K562 (cell line): ENCODE data around the gene CRLF2.

ENCODE experiments used
- CHD7 ChIP-seq: fragments of 200-600 bp; sonication (generic); IDR thresholded peaks from one replicate; pipeline ENCODE4 v1.6.1; 2012; ENCODE audit warnings: mild to moderate bottlenecking, low read depth, low read length, inconsistent platforms
- CTCF ChIP-seq, 3 experiments: IDR thresholded peaks in 2 of 3; conservative IDR thresholded peaks in 1 of 3; 2 replicates each; pipeline ENCODE4 v1.5.1; 2011 to 2012; ENCODE audit warnings: low read length in 3 of 3, mild to moderate bottlenecking in 3 of 3, control low read depth in 2 of 3, improper control_type of control experiment in 1 of 3, inconsistent platforms in 1 of 3, low read depth in 1 of 3, mixed read lengths in 1 of 3, moderate library complexity in 1 of 3; ENCODE audit not compliant: insufficient read depth in 2 of 3
- EP300 ChIP-seq: IDR thresholded peaks from 2 replicates; pipeline ENCODE4 v1.6.1; 2012; ENCODE audit warnings: low read length, improper control_type of control experiment
- FIP1L1 ChIP-seq: fragments of 200-400 bp; formaldehyde crosslinking; IDR thresholded peaks from 2 replicates; pipeline ENCODE4 v1.6.1; 2018; ENCODE audit warnings: mild to moderate bottlenecking, low read depth, low read length; ENCODE audit not compliant: poor library complexity, severe bottlenecking
- FOXP1 ChIP-seq: sonication (generic); formaldehyde crosslinking; IDR thresholded peaks from 2 replicates; pipeline ENCODE4 v1.8.0; 2022; ENCODE audit warnings: mild to moderate bottlenecking, missing genetic modification reagents
- JUNB ChIP-seq: fragments of 450-650 bp; formaldehyde crosslinking; conservative IDR thresholded peaks from 2 replicates; pipeline ENCODE4 v1.4.0; 2020; ENCODE audit warnings: mild to moderate bottlenecking
- KDM1A ChIP-seq, 2 experiments: fragments of 450-650 bp; IDR thresholded peaks; 2 replicates each; pipeline ENCODE4 v1.6.1; 2016; ENCODE audit warnings: mild to moderate bottlenecking in 2 of 2
- KLF10 ChIP-seq: fragments of 250-450 bp; sonication (Bioruptor Pico); IDR thresholded peaks from 2 replicates; pipeline ENCODE4 v1.6.1; 2021; ENCODE audit warnings: matching md5 sums
- POLR2A ChIP-seq: fragments of 450-650 bp; conservative IDR thresholded peaks from 2 replicates; pipeline ENCODE4 v1.6.1; 2016

GRCh38 chrX:1222531-1223241, 10.2 kb upstream of the CRLF2 start:
- TF ChIP-seq CTCF (IDR thresholded peaks at IDR 0.05 in 2 of 3, conservative IDR thresholded peaks at IDR 0.05 in 1 of 3; ENCODE audit: insufficient read depth in 2 of 3, low read depth in 1 of 3, low read length in 3 of 3) = no peak
- TF ChIP-seq JUNB = no peak
- no peak for TF ChIP-seq FIP1L1
- TF ChIP-seq KLF10 (CRISPR knock-in tag) = no peak
- no peak for TF ChIP-seq KDM1A (IDR thresholded peaks at IDR 0.05)
- TF ChIP-seq POLR2A = no peak
- no peak for TF ChIP-seq FOXP1 (CRISPR knock-in tag)
- TF ChIP-seq CHD7 = no peak
- TF ChIP-seq EP300 = no peak
